Measurements from ENCODE around the gene DCDC1. TPM values are rescaled to one million over a fixed set of nuclear protein-coding genes. Genes with fewer than 3 reads are reported as not detected.

DCDC1 gene
- total and polyA plus RNA-seq, 9 donors: 0.16 to 18.4 (median 1.5) TPM

DNA sequence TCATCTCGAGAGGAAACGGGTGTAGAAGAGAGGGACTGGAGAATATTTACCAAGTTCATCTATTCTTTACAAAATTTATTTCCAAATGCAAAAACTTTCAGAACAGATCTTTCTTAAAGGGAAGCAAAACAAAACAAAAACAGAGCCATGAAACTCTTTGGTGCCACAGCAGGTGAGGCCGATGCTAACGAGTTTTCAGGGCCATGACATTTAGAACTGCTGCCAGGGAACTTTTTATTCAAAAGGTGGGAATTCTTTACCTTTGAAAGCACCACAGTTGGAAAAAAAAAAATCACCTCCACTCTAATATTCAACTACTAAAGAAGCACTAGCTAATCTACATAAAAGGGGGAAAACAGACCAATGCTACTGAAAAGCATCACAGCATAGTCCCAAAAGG, 230.1 kb downstream of the DCDC1 start:
- Histone ChIP-seq H3K27ac (no peak overlapping the region), H3K4me3 (no peak overlapping the region), H3K4me1 (ENCODE audit: insufficient read depth) (no peaks in the 10 kb centered on the region), H3K9me3 (no peaks in the 10 kb centered on the region), H3K27me3 (no peaks in the 10 kb centered on the region), H3K36me3 (no peaks in the 10 kb centered on the region)
- intact Hi-C loops (cut with DNase I): no loop called here
- no peak for TF ChIP-seq POLR2A (IDR thresholded peaks at IDR 0.05)
- TF ChIP-seq, protein P1, sequence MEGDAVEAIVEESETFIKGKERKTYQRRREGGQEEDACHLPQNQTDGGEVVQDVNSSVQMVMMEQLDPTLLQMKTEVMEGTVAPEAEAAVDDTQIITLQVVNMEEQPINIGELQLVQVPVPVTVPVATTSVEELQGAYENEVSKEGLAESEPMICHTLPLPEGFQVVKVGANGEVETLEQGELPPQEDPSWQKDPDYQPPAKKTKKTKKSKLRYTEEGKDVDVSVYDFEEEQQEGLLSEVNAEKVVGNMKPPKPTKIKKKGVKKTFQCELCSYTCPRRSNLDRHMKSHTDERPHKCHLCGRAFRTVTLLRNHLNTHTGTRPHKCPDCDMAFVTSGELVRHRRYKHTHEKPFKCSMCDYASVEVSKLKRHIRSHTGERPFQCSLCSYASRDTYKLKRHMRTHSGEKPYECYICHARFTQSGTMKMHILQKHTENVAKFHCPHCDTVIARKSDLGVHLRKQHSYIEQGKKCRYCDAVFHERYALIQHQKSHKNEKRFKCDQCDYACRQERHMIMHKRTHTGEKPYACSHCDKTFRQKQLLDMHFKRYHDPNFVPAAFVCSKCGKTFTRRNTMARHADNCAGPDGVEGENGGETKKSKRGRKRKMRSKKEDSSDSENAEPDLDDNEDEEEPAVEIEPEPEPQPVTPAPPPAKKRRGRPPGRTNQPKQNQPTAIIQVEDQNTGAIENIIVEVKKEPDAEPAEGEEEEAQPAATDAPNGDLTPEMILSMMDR (IDR thresholded peaks at IDR 0.05): no peak
- no peak for TF ChIP-seq EP300 (IDR thresholded peaks at IDR 0.05)
- WGBS, 3 donors: 38 to 57% (median 49%) methylated on average over 4 of the region's 4 CpGs
- DNase-seq: no peak

DNA sequence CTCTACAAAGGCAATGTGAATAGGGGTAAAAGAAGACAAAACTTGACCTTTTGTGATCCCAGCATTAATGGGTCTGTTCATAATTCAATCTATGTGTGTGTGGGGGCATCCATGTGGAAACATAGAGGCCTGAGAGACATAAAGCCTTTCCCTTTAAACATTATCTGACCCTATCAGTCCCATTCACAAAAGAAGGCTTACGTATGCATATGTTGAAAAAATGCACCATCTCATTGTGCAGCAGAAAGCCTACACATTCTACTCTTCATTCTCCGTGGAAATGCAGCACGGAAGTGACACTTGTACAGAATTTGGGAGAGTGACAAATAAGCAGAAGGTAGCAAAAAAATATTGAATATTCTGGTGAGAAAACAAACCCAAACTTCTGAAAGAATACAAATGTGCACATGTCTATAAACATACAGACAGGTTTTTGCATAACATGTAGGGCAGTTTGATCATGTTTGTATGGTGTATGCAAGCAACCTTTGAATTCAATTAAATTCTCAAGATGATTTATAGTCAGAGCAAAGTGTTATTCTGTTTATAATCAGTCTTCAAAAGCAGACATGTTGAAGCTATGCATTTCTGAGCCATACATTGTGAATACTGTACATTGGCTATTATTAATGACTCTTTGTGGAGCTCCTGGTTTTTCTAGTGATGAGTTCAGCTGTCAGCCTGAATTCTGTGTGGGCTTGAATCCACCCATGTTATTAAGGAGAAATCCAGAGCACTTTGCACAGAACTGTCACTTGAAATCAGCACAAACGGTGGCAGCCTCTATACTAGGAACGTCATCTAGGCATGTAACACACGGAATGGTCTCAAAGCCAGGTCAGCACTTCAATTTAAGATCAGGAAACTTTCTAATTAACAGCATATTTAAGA, 236.8 kb downstream of the DCDC1 start:
- DNase-seq: no peak
- no peaks in the 10 kb centered on the region for H3K36me3 ChIP-seq
- H3K27me3 ChIP-seq: no peaks in the 10 kb centered on the region
- H3K4me3 ChIP-seq: no peak overlapping the region
- no peaks in the 10 kb centered on the region for H3K4me1 ChIP-seq (ENCODE audit: insufficient read depth)
- intact Hi-C loops (cut with DNase I): no loop called here
- H3K27ac ChIP-seq: no peak overlapping the region
- H3K9me3 ChIP-seq: no peaks in the 10 kb centered on the region
- no peak for TF ChIP-seq POLR2A (IDR thresholded peaks at IDR 0.05)
- no peak for TF ChIP-seq EP300 (IDR thresholded peaks at IDR 0.05)
- TF ChIP-seq, protein P1 (IDR thresholded peaks at IDR 0.05): no peak
- WGBS, 3 donors: 70 to 78% (median 70%) methylated on average over 6 of the region's 6 CpGs

DNA sequence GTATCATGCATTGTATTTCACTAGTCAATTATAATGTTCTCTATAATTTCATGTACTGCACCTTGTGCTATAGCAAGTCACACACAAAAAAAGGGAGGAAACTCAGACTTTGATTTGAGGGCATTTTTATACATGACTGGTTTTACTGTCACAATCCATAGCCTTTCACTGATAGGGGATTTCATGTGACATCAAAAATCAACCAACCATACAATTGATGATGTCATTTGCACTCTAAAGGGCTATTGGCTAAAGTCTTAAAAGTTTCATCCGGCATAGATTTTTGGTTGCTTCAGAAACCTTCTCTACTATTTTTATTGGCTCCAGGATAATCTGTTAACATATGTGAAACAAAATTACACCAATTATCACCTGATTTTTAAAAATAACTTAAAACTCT, 237.8 kb downstream of the DCDC1 start:
- intact Hi-C loops (cut with DNase I): no loop called here
- Histone ChIP-seq H3K9me3 (no peaks in the 10 kb centered on the region), H3K27me3 (no peaks in the 10 kb centered on the region), H3K36me3 (no peaks in the 10 kb centered on the region), H3K27ac (no peak overlapping the region), H3K4me3 (no peak overlapping the region), H3K4me1 (ENCODE audit: insufficient read depth) (no peaks in the 10 kb centered on the region)
- 0 to 39% (median 33%) methylated on average over 1 of the region's 1 CpG for WGBS, 3 donors
- no peak for DNase-seq
- TF ChIP-seq POLR2A (IDR thresholded peaks at IDR 0.05): no peak
- TF ChIP-seq, protein P1 (IDR thresholded peaks at IDR 0.05): no peak
- TF ChIP-seq EP300 (IDR thresholded peaks at IDR 0.05): no peak

DNA sequence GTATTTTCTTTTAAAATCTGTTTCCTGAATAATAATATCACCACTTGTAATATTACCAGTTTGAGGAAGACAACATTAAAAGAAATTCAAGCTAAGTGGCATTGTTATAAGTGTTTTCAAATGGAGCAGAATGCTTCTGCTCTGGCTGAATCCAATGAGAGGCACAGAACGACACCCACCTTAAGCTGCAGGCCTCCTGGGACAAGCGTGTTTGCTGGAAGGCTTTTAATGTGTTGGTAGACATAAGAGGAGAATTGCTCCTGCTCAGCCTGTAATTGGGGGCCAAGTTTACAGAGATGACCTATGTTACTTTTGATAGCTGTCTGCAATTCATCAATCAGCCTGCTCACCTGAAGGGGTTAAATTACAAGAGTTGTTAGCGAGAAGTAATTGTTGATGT, 242.2 kb downstream of the DCDC1 start:
- no peak for TF ChIP-seq POLR2A (IDR thresholded peaks at IDR 0.05)
- no peak for TF ChIP-seq EP300 (IDR thresholded peaks at IDR 0.05)
- TF ChIP-seq, protein P1 (IDR thresholded peaks at IDR 0.05): no peak
- Histone ChIP-seq H3K27me3 (no peaks in the 10 kb centered on the region), H3K36me3 (no peaks in the 10 kb centered on the region), H3K4me3 (no peak overlapping the region), H3K27ac (no peak overlapping the region), H3K9me3 (no peaks in the 10 kb centered on the region), H3K4me1 (ENCODE audit: insufficient read depth) (no peaks in the 10 kb centered on the region)
- no peak for DNase-seq
- intact Hi-C loops (cut with DNase I): no loop called here
- WGBS, 3 donors: 43 to 51% (median 49%) methylated on average over 3 of the region's 3 CpGs
